Stimulated activated CD4-positive, alpha-beta T cell treated with anti-CD3 and anti-CD28 coated beads, TNF-alpha, amount 100 ng/mL, for 1 hour (primary cell): Measurements from ENCODE around the gene CCDC121.
"Not testable (repeated sequence)": the region's sequence is repeated elsewhere in the genome, so short reads cannot be mapped to it uniquely, and the experiment has no call there.

Source experiments
- DNase-seq, 3 donors: peaks; one replicate each; pipeline ENCODE4 v3.0.0-alpha.2; 2020; ENCODE audit warnings: low read depth in 3 of 3, low spot score in 1 of 3

The CCDC121 gene

GRCh38 chr2:27638037-27638637 is 9.3 kb upstream of the CCDC121 start:
- no peak for DNase-seq

GRCh38 chr2:27636766-27637165 is 8.0 kb upstream of the CCDC121 start:
- no peak for DNase-seq

GRCh38 chr2:27634291-27634690 is 5.5 kb upstream of the CCDC121 start:
- no peak for DNase-seq

- not testable (repeated sequence) for DNase-seq
These were observed 1.4 kb upstream of the CCDC121 start for GRCh38 chr2:27630257-27630656.

GRCh38 chr2:27627963-27628766 is 647 bp downstream of the CCDC121 start:
- no peak for DNase-seq

GRCh38 chr2:27626921-27627320 is 1.9 kb downstream of the CCDC121 start:
- not testable (repeated sequence) for DNase-seq

GRCh38 chr2:27626323-27626722 is 2.5 kb downstream of the CCDC121 start:
- DNase-seq = not testable (repeated sequence)

GRCh38 chr2:27624943-27625342 is 3.9 kb downstream of the CCDC121 start:
- no peak for DNase-seq

GRCh38 chr2:27622921-27623384 is 5.9 kb downstream of the CCDC121 start:
- DNase-seq = no peak

GRCh38 chr2:27621524-27621923 is 7.3 kb downstream of the CCDC121 start:
- DNase-seq = no peak

- DNase-seq = no peak
These were observed 13.5 kb downstream of the CCDC121 start for GRCh38 chr2:27615316-27615715.

GRCh38 chr2:27613985-27614384 is 14.8 kb downstream of the CCDC121 start:
- no peak for DNase-seq

- no peak for DNase-seq
These were observed 22.2 kb downstream of the CCDC121 start for GRCh38 chr2:27606611-27607010.

GRCh38 chr2:27596627-27597026 is 32.2 kb downstream of the CCDC121 start:
- no peak for DNase-seq

GRCh38 chr2:27595412-27595811 is 33.4 kb downstream of the CCDC121 start:
- DNase-seq = not testable (repeated sequence)

GRCh38 chr2:27594020-27594703 is 34.6 kb downstream of the CCDC121 start:
- not testable (repeated sequence) for DNase-seq

- no peak for DNase-seq
These were observed 35.6 kb downstream of the CCDC121 start for GRCh38 chr2:27593240-27593639.

GRCh38 chr2:27591745-27592144 is 37.1 kb downstream of the CCDC121 start:
- DNase-seq = no peak

- no peak for DNase-seq
These were observed 40.5 kb downstream of the CCDC121 start for GRCh38 chr2:27588308-27588707.

GRCh38 chr2:27587025-27587424 is 41.8 kb downstream of the CCDC121 start:
- DNase-seq = no peak

- DNase-seq = no peak
These were observed 44.2 kb downstream of the CCDC121 start for GRCh38 chr2:27584597-27584996.

GRCh38 chr2:27583390-27583915 is 45.4 kb downstream of the CCDC121 start:
- DNase-seq = no peak
